ENCODE results near the gene KRTAP5-1. TPM values are rescaled to one million over a fixed set of nuclear protein-coding genes. Genes with fewer than 3 reads are reported as not detected.

The KRTAP5-1 gene
- total RNA-seq, 1 donor from 2014 or later: not detected

GRCh38 chr11:1560649-1561251, 24.3 kb downstream of the KRTAP5-1 start:
- H3K4me3 Mint-ChIP-seq: no peak overlapping the region
- no peak for TF ChIP-seq CTCF (conservative IDR thresholded peaks at IDR 0.05)
- H3K36me3 Mint-ChIP-seq: no peaks in the 10 kb centered on the region
- H3K27ac Mint-ChIP-seq: no peak overlapping the region
- H3K27me3 Mint-ChIP-seq: no peaks in the 10 kb centered on the region
- H3K4me1 Mint-ChIP-seq (ENCODE audit: unreplicated experiment): no peaks in the 10 kb centered on the region
- H3K9me3 Mint-ChIP-seq: no peaks in the 10 kb centered on the region
- peak; percentile 59 for DNase-seq (ENCODE audit: extremely low spot score, unreplicated experiment)

GRCh38 chr11:1560002-1560648, 25.0 kb downstream of the KRTAP5-1 start:
- Mint-ChIP-seq H3K9me3 (no peaks in the 10 kb centered on the region), H3K27me3 (no peaks in the 10 kb centered on the region), H3K27ac (no peak overlapping the region), H3K4me3 (no peak overlapping the region), H3K36me3 (no peaks in the 10 kb centered on the region), H3K4me1 (ENCODE audit: unreplicated experiment) (no peaks in the 10 kb centered on the region)
- no peak for TF ChIP-seq CTCF (conservative IDR thresholded peaks at IDR 0.05)
- DNase-seq (ENCODE audit: extremely low spot score, unreplicated experiment): peak; percentile 62

GRCh38 chr11:1559111-1559951, 25.8 kb downstream of the KRTAP5-1 start:
- no peaks in the 10 kb centered on the region for H3K9me3 Mint-ChIP-seq
- no peak for TF ChIP-seq CTCF (conservative IDR thresholded peaks at IDR 0.05)
- DNase-seq (ENCODE audit: extremely low spot score, unreplicated experiment): peak; percentile 71
- H3K27me3 Mint-ChIP-seq: no peaks in the 10 kb centered on the region
- no peak overlapping the region for H3K4me3 Mint-ChIP-seq
- no peak overlapping the region for H3K27ac Mint-ChIP-seq
- H3K4me1 Mint-ChIP-seq (ENCODE audit: unreplicated experiment): no peaks in the 10 kb centered on the region
- no peaks in the 10 kb centered on the region for H3K36me3 Mint-ChIP-seq

- Mint-ChIP-seq H3K4me1 (ENCODE audit: unreplicated experiment) (no peaks in the 10 kb centered on the region), H3K36me3 (no peaks in the 10 kb centered on the region), H3K27me3 (peaks cover under 1% of the 10 kb centered on the region), H3K9me3 (no peaks in the 10 kb centered on the region), H3K4me3 (no peak overlapping the region), H3K27ac (no peak overlapping the region)
- TF ChIP-seq CTCF (conservative IDR thresholded peaks at IDR 0.05): no peak
- no peak for DNase-seq (ENCODE audit: extremely low spot score, unreplicated experiment)
Measured at GRCh38 chr11:1558775-1559110, 26.3 kb downstream of the KRTAP5-1 start.

GRCh38 chr11:1557904-1558774, 26.9 kb downstream of the KRTAP5-1 start:
- H3K27ac Mint-ChIP-seq: no peak overlapping the region
- peaks cover 7% of the 10 kb centered on the region for H3K27me3 Mint-ChIP-seq
- H3K4me3 Mint-ChIP-seq: no peak overlapping the region
- H3K4me1 Mint-ChIP-seq (ENCODE audit: unreplicated experiment): no peaks in the 10 kb centered on the region
- TF ChIP-seq CTCF (conservative IDR thresholded peaks at IDR 0.05): no peak
- DNase-seq (ENCODE audit: extremely low spot score, unreplicated experiment): peak; percentile 64
- H3K9me3 Mint-ChIP-seq: no peaks in the 10 kb centered on the region
- no peaks in the 10 kb centered on the region for H3K36me3 Mint-ChIP-seq

All from type B pancreatic cell (in vitro differentiated cells).